Body of pancreas (tissue), 4 donors: ENCODE results near the gene TOR4A.

Source experiments
- CTCF ChIP-seq, 7 experiments: fragments of 450-650 bp in 4 of 7; fragments of 200-600 bp in 3 of 7; sonication (generic) in 3 of 7; IDR thresholded peaks; one replicate each; pipeline ENCODE4 v1.5.1; 2016 to 2019; ENCODE audit warnings: antibody characterized with exemption in 7 of 7
- POLR2A ChIP-seq, 3 donors: fragments of 450-650 bp; IDR thresholded peaks; one replicate each; pipeline ENCODE4 v1.6.1; 2016; ENCODE audit warnings: antibody characterized with exemption in 3 of 3, mild to moderate bottlenecking in 2 of 3

- TF ChIP-seq CTCF (IDR thresholded peaks at IDR 0.05) (no peak), POLR2A (IDR thresholded peaks at IDR 0.05) (no peak)
Measured at GRCh38 chr9:137320555-137321384, 43.2 kb downstream of the TOR4A start.
